Epithelial cell of esophagus (primary cell): ENCODE data around the gene RYR1.

Experiments used
- DNase-seq: peaks from one replicate; pipeline ENCODE4 v3.0.0; 2010; ENCODE audit warnings: low read depth
- H3K4me3 ChIP-seq: 2 replicates; pipeline ENCODE4 v1.5.1; 2011; ENCODE audit warnings: mild to moderate bottlenecking, low read length, control low read depth
- CTCF ChIP-seq: IDR thresholded peaks from 2 replicates; pipeline ENCODE4 v1.5.1; 2011; ENCODE audit warnings: low read depth, mild to moderate bottlenecking, low read length, control low read depth, inconsistent platforms; ENCODE audit not compliant: insufficient read depth; ENCODE audit errors: missing control alignments

Gene RYR1

DNA sequence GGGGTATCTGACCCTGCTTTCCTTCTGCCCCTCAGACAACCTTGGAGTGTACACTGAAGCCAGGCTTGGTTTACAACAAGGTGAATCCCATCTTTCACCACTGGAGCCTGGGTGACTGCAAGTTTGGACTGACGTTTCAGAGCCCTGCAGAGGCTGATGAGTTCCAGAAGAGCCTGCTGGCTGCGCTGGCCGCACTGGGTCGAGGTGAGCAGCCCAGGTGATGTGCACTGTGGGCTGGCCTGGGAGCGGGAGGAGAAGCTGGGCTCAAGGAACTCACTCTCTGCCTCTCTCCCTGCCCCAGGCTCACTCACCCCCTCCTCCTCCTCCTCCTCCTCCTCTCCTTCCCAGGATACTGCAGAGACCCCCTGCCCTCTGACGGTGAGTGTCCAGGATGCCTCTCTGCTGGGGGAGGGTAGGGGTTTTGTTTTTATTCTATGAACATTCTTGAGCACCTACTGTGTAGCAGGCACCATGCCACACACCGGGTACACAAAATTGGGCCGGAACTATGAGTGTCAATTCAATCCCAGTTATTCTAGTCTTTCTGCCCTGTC, 41.5 kb upstream of the RYR1 start:
- H3K4me3 ChIP-seq: no peak overlapping the region
- no peak for TF ChIP-seq CTCF
- DNase-seq: no peak

DNA sequence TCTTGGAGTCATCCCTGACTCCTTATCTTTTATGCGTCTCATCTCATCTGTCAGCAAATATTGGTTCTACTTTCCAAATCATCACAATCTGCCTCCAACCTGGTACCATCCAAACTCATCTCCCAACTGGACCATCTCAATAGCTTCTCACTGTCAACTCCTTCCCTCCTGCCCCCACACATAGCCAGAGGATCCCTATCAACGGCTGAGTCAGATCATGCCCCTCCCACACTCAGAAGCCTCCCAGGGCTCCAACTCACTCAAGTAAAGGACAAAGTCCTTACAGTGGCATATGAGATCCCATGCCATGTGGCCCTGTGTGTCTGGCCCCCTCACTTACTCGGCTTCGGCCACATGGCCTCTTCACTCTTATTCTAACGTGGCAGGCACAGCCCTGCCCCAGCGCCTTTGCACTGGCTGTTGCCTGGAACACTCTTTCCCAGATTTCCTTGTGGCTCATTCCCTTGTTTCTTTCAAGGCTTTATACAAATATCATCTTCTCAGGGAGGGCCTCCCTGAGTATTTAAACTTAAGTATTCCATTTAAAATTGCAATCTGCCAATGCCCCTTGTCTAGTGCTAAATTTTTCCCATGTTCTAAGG, 40.7 kb upstream of the RYR1 start:
- H3K4me3 ChIP-seq: no peak overlapping the region
- peak; percentile 45 for DNase-seq
- no peak for TF ChIP-seq CTCF

DNA sequence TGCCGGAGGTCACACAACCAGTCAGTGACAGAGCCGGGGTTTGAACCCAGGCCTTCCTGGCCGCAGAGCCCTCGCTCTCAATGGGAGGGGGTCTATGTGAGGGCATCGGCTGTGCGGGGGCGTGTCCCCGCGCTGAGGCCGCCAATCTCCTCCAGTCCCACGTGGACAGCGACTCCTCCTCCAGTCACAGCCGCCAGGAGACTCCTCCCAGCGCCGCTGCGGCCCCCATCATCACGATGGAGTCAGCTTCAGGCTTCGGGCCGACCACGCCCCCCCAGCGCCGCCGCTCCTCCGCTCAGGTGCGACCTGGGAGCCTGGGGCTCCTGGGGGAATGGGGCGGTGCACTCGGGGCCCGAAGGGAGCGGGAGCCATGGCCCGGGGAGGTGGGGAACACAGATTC, 39.0 kb upstream of the RYR1 start:
- DNase-seq: peak; percentile 57
- H3K4me3 ChIP-seq: peak overlapping the region; percentile 32
- TF ChIP-seq CTCF: no peak

DNA sequence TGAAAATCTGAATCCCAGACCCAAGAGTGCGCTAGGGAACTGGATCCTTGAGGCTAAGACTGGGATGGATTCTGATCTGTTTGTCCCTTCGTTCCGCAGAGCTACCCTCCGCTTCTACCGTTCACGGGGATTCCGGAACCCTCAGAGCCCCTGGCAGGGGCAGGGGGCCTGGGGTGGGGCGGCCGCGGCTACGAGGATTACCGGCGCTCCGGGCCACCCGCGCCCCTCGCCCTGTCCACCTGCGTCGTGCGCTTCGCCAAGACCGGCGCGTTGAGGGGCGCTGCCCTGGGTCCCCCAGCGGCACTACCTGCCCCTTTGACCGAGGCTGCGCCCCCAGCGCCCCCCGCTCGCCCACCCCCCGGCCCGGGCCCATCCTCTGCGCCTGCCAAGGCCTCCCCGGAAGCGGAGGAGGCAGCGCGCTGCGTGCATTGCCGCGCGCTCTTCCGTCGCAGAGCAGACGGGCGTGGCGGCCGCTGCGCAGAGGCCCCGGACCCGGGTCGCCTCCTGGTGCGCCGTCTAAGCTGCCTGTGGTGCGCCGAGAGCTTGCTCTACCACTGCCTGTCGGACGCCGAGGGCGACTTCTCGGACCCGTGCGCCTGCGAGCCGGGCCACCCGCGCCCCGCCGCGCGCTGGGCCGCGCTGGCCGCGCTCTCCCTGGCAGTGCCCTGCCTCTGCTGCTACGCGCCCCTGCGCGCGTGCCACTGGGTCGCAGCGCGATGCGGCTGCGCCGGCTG, 37.9 kb upstream of the RYR1 start:
- TF ChIP-seq CTCF: no peak
- H3K4me3 ChIP-seq: peak overlapping the region; percentile 32
- no peak for DNase-seq

- DNase-seq: no peak
- TF ChIP-seq CTCF: no peak
- H3K4me3 ChIP-seq: no peak overlapping the region
Observed at GRCh38 chr19:38399081-38399480, 34.4 kb upstream of the RYR1 start.

DNA sequence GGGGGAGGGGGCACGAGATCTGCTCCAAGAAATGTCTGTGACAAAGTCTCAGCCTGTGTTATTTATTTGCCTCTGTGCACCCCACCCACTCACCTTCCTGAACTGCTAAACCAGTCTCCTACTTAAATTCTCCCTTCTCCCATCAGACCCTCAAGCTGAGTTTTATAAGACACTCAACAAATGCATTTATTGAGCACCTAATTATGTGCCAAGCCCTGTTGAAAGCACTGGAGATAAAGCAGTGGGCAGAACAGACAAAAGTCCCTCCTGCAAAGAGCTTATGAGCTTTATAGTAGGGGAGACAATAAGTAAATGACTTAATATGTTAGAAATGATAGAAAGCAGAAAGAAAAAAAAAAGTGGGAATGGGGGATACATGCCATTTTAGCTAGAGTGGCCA, 34.0 kb upstream of the RYR1 start:
- TF ChIP-seq CTCF: no peak
- DNase-seq: no peak
- no peak overlapping the region for H3K4me3 ChIP-seq
